ENCODE results near the gene L3MBTL1. TPM values are rescaled to one million over a fixed set of nuclear protein-coding genes. Genes with fewer than 3 reads are reported as not detected.

The L3MBTL1 gene
- polyA plus RNA-seq, 3 donors = 0.31 to 9.0 (median 0.36) TPM

GRCh38 chr20:43554369-43554768 lies 46.9 kb downstream of the L3MBTL1 start:
- TF ChIP-seq CTCF (IDR thresholded peaks at IDR 0.05) = no peak
- no peaks in the 10 kb centered on the region for H4K20me1 ChIP-seq (ENCODE audit: insufficient read depth, low read length)
- peaks cover 0 to 2% (median 0%) of the 10 kb centered on the region in 3 donors for H3K27me3 Mint-ChIP-seq (ENCODE audit: low read depth in 3 of 3)
- no peaks in the 10 kb centered on the region for H3K36me3 ChIP-seq (replicated peaks in 1 of 2; ENCODE audit: control insufficient read depth in 1 of 2, insufficient read depth in 2 of 2, low read length in 2 of 2)
- H3K27ac ChIP-seq (ENCODE audit: low read depth in 1 of 2, low read length in 2 of 2) = peak overlapping the region in 1 of 2 donors; percentile 70
- no peaks in the 10 kb centered on the region for H3K79me2 ChIP-seq (ENCODE audit: insufficient read depth, low read length)
- H3K27ac Mint-ChIP-seq = peak overlapping the region; percentile 64 to 90 (median 79)
- H3K4me1 Mint-ChIP-seq = peaks cover 51% of the 10 kb centered on the region
- H3K9me3 ChIP-seq (replicated peaks in 1 of 2; ENCODE audit: control insufficient read depth in 1 of 2, insufficient read depth in 1 of 2, low read length in 2 of 2) = no peaks in the 10 kb centered on the region
- peak overlapping the region; percentile 51 for H3K4me2 ChIP-seq (replicated peaks; ENCODE audit: extremely low read depth, low read length, poor library complexity, severe bottlenecking)
- no peaks in the 10 kb centered on the region for H3K36me3 Mint-ChIP-seq
- peaks cover 44 to 49% of the 10 kb centered on the region in 2 donors for H3K4me1 ChIP-seq (ENCODE audit: control insufficient read depth in 1 of 2, insufficient read depth in 2 of 2, low read length in 2 of 2)
- peak overlapping the region in 1 of 3 experiments; percentile 62 for H3K4me3 ChIP-seq (replicated peaks in 1 of 3; ENCODE audit: low read depth in 2 of 3, low read length in 3 of 3)
- DNase-seq = peak in 1 of 3 donors; percentile 32
- peak overlapping the region; percentile 16 to 72 for H3K4me3 Mint-ChIP-seq
- H2AFZ ChIP-seq (ENCODE audit: insufficient read depth, low read depth, low read length, poor library complexity, severe bottlenecking) = peak overlapping the region; percentile 55
- 20% methylated on average over 1 of the region's 3 CpGs for WGBS (ENCODE audit: insufficient coverage)
- no peaks in the 10 kb centered on the region for H3K27me3 ChIP-seq (ENCODE audit: control insufficient read depth in 2 of 2, insufficient read depth in 2 of 2, low read length in 2 of 2)
- H3K9me3 Mint-ChIP-seq = peaks cover 0 to 3% (median 0%) of the 10 kb centered on the region in 7 donors
- intact Hi-C loops (cut with micrococcal nuclease) = no loop called here
- H3K9ac ChIP-seq (ENCODE audit: insufficient read depth, low read length, poor library complexity, severe bottlenecking) = no peak overlapping the region

- Histone ChIP-seq H3K36me3 (replicated peaks in 1 of 2; ENCODE audit: control insufficient read depth in 1 of 2, insufficient read depth in 2 of 2, low read length in 2 of 2) (no peaks in the 10 kb centered on the region), H3K4me3 (replicated peaks in 1 of 3; ENCODE audit: low read depth in 2 of 3, low read length in 3 of 3) (no peak within 1 kb of the TSS), H3K4me1 (ENCODE audit: control insufficient read depth in 1 of 2, insufficient read depth in 2 of 2, low read length in 2 of 2) (peaks cover 44 to 47% of the 10 kb centered on the region in 2 donors), H3K9ac (ENCODE audit: insufficient read depth, low read length, poor library complexity, severe bottlenecking) (no peak within 1 kb of the TSS), H3K4me2 (replicated peaks; ENCODE audit: extremely low read depth, low read length, poor library complexity, severe bottlenecking) (no peak within 1 kb of the TSS), H3K27ac (ENCODE audit: low read depth in 1 of 2, low read length in 2 of 2) (no peak within 1 kb of the TSS), H3K79me2 (ENCODE audit: insufficient read depth, low read length) (no peaks in the 10 kb centered on the region), H3K27me3 (ENCODE audit: control insufficient read depth in 2 of 2, insufficient read depth in 2 of 2, low read length in 2 of 2) (no peaks in the 10 kb centered on the region), H2AFZ (ENCODE audit: insufficient read depth, low read depth, low read length, poor library complexity, severe bottlenecking) (no peak within 1 kb of the TSS), H3K9me3 (replicated peaks in 1 of 2; ENCODE audit: control insufficient read depth in 1 of 2, insufficient read depth in 1 of 2, low read length in 2 of 2) (no peaks in the 10 kb centered on the region), H4K20me1 (ENCODE audit: insufficient read depth, low read length) (no peaks in the 10 kb centered on the region)
- Mint-ChIP-seq H3K36me3 (no peaks in the 10 kb centered on the region), H3K4me1 (peaks cover 49% of the 10 kb centered on the region), H3K27me3 (ENCODE audit: low read depth in 3 of 3) (peaks cover 0 to 2% (median 0%) of the 10 kb centered on the region in 3 donors), H3K9me3 (peaks cover 0 to 4% (median 0%) of the 10 kb centered on the region in 7 donors), H3K27ac (peak within 1 kb of the TSS in 3 of 7 donors; percentile 48 to 66 (median 50)), H3K4me3 (no peak within 1 kb of the TSS)
- intact Hi-C loops (cut with micrococcal nuclease) = no loop called here
- DNase-seq = peak in 2 of 3 donors; percentile 7 to 21
- no peak for TF ChIP-seq CTCF (IDR thresholded peaks at IDR 0.05)
- 69% methylated on average over 10 of the region's 12 CpGs for WGBS (ENCODE audit: insufficient coverage)
Observed at GRCh38 chr20:43558412-43559146, 51.1 kb downstream of the L3MBTL1 start, which contains the start of gene SGK2. TSS of gene SGK2 (plus strand) at chr20:43559027. CDS start at chr20:43566496, 7,469 bp downstream.
